HL-60 (cell line): ENCODE measurements around the gene KSR2.

ENCODE experiments used
- CTCF ChIP-seq: IDR thresholded peaks from one replicate; pipeline ENCODE4 v1.5.1; 2011; ENCODE audit warnings: low read length, control low read depth, inconsistent platforms; ENCODE audit not compliant: insufficient read depth
- REST ChIP-seq: IDR thresholded peaks from 2 replicates; pipeline ENCODE4 v1.6.1; 2012; ENCODE audit warnings: low read depth; ENCODE audit not compliant: insufficient replicate concordance

GRCh38 chr12:117438809-117439208 is 530.0 kb downstream of the KSR2 start:
- TF ChIP-seq CTCF (no peak), REST (no peak)
